GM12872 (cell line): ENCODE measurements around the gene ACTL7A.

Experiments
- TF ChIP-seq, protein P1 (sequence below): IDR thresholded peaks from 3 replicates; pipeline ENCODE4 v1.5.1; 2011; ENCODE audit warnings: low read depth, mild to moderate bottlenecking, low read length, moderate library complexity; ENCODE audit not compliant: insufficient read depth

ACTL7A gene

DNA sequence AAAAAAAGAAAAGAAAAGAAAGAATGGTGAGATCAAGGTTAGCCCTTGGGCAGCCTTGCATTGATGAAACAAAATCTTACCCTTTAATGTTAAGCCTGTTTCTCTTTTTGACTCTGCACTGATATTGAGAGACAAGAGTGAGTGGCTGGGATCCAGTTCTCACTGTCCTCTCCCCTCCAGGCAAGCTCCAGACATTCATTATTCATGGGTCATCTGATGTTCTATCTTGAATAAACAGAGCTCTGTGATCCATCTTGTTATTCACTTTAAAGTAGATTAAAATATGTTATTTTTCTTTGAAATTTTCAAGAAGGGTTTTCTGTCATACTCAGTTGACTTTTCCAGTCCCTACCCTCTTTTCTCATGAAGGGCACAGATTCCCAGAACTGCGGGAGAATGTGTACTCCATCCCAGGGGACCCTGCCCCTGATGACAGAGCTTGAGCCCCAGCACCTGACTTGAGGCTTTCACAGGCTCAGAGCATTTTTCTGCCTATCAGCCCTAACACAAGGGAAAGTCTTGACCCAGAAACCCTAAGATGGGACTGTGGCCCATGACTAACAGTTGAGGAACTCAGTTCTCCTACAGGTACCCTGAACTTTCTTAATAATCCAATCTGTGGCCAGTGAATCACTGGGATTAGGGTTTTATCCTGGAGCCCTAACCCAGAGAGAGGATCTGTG, 30.4 kb upstream of the ACTL7A start:
- TF ChIP-seq, protein P1, sequence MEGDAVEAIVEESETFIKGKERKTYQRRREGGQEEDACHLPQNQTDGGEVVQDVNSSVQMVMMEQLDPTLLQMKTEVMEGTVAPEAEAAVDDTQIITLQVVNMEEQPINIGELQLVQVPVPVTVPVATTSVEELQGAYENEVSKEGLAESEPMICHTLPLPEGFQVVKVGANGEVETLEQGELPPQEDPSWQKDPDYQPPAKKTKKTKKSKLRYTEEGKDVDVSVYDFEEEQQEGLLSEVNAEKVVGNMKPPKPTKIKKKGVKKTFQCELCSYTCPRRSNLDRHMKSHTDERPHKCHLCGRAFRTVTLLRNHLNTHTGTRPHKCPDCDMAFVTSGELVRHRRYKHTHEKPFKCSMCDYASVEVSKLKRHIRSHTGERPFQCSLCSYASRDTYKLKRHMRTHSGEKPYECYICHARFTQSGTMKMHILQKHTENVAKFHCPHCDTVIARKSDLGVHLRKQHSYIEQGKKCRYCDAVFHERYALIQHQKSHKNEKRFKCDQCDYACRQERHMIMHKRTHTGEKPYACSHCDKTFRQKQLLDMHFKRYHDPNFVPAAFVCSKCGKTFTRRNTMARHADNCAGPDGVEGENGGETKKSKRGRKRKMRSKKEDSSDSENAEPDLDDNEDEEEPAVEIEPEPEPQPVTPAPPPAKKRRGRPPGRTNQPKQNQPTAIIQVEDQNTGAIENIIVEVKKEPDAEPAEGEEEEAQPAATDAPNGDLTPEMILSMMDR = no peak

DNA sequence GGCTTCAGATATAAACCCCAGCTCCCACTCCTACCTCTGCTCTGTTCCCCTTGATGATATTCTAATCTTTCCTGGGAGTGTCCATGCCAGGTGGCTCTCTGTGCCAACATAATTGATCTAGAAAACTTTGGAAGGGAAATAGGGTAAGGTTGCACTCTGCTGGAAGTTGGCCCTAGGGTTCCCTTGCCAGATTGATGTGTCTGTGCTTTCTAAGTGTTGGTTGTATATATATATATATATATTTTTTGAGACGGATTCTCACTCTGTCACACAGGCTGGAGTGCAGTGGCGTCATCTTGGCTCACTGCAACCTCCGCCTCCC, 29.9 kb upstream of the ACTL7A start:
- TF ChIP-seq, protein P1 = no peak

- TF ChIP-seq, protein P1 = no peak
These were observed 27.0 kb upstream of the ACTL7A start for GRCh38 chr9:108834959-108835665.

DNA sequence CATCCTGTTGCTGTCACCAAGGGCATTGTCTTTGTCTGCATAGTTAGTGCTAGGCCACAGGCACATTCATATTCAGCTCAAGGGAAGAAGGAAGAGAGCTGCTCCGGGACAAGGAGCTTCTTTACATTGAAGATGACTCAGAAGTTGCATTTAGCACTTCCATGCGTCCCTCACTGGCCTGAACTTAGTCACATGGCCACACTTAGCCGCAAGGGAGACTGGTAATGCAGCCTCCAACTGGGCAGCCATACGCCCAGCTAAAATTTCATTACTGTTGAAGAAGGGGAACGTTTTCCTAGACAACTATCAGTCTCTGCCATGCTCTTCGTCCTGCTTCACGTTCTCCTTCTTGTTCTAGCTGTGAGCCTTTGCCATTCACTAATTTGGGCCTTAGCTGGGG, 26.2 kb upstream of the ACTL7A start:
- TF ChIP-seq, protein P1 = no peak

DNA sequence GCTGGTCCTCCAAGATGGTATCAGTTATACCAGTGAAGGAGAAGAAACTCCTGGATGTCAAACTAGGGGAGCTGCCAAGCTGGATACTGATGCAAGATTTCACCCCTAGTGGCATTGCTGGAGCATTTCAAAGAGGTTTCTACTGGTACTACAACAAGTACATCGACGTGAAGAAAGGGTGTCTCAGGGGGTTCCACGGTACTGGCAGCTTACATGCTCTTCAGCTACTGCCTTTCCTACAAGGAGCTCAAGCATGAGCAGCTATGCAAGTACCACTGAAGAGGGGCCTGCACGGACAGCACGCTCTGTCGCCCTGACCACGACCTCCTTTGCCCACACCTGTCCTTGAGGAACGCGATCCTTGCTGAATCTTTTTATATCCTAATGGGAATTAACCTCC, 25.7 kb upstream of the ACTL7A start:
- TF ChIP-seq, protein P1 = no peak

GRCh38 chr9:108836781-108837180, 25.3 kb upstream of the ACTL7A start:
- TF ChIP-seq, protein P1 = no peak

DNA sequence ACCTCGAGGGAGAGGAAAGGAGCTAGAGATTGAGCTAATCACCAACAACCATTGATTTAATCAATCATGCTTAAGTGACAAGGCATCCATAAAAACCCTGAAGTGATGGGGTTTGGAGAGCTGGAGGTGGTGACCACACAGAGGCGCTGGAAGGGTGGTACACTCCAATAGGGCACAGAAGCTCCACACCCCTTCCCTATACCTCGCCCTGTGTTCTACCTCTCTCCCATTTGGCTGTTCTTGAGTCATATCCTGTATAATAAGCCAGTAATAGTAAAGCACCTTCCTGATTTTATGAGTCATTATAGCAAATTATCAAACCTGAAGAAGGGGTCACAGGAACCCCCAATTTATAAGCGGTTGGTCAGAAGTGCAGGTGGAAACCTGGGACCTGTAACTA, 24.5 kb upstream of the ACTL7A start:
- TF ChIP-seq, protein P1 = no peak
